Activated CD4-positive, alpha-beta memory T cell treated with anti-CD3 and anti-CD28 coated beads for 36 hours (primary cell): ENCODE results near the gene THBS4. TPM values are rescaled to one million over a fixed set of nuclear protein-coding genes. Genes with fewer than 3 reads are reported as not detected.
A peak's percentile ranks its signal among the peaks of the same experiment; 100 is the strongest.

Source experiments
- CTCF ChIA-PET: fragments of 350-600 bp; sonication (Branson Sonifier 250); formaldehyde crosslinking; loops from one replicate; lab custom pipeline; 2021; ENCODE audit warnings: antibody characterized with exemption, inconsistent platforms; lab: Charles Lee
- POLR2A ChIA-PET: fragments of 350-600 bp; sonication (Branson Sonifier 250); formaldehyde crosslinking; loops from one replicate; lab custom pipeline; 2021; ENCODE audit warnings: antibody characterized with exemption; lab: Charles Lee
- DNase-seq: peaks from one replicate; pipeline ENCODE4 v3.0.0-alpha.2; 2020
- H3K27ac Mint-ChIP-seq: one replicate; pipeline ENCODE4 v1.8.0; 2021; ENCODE audit warnings: mixed read lengths
- H3K27me3 Mint-ChIP-seq: one replicate; pipeline ENCODE4 v1.8.0; 2021; ENCODE audit warnings: mixed read lengths
- H3K36me3 Mint-ChIP-seq: one replicate; pipeline ENCODE4 v1.8.0; 2021; ENCODE audit warnings: mixed read lengths
- H3K4me1 Mint-ChIP-seq: one replicate; pipeline ENCODE4 v1.8.0; 2021; ENCODE audit warnings: low read depth, mixed read lengths
- H3K4me3 Mint-ChIP-seq: one replicate; pipeline ENCODE4 v1.8.0; 2021; ENCODE audit warnings: mild to moderate bottlenecking, mixed read lengths
- H3K9me3 Mint-ChIP-seq: one replicate; pipeline ENCODE4 v1.8.0; 2021; ENCODE audit warnings: mixed read lengths
- intact Hi-C: fragments of 100-400 bp; cut with micrococcal nuclease; formaldehyde crosslinking; loops from one replicate; pipeline ENCODE4 v1.15.1; 2023
- total RNA-seq, 2 experiments: library from RNA; stranded (reverse); gene quantifications; one replicate each; pipeline ENCODE4 v1.2.3, GENCODE V29; 2021

THBS4 gene
- total RNA-seq, 2 experiments from 2014 or later: 1.8 to 2.2 TPM

- no peak overlapping the region for H3K27ac Mint-ChIP-seq
- H3K27me3 Mint-ChIP-seq: peaks cover 8% of the 10 kb centered on the region
- H3K9me3 Mint-ChIP-seq: no peaks in the 10 kb centered on the region
- H3K36me3 Mint-ChIP-seq: no peaks in the 10 kb centered on the region
- intact Hi-C loops: no loop called here
- ChIA-PET CTCF (no interaction called here), POLR2A (no interaction called here)
- peaks cover 12% of the 10 kb centered on the region for H3K4me1 Mint-ChIP-seq
- no peak overlapping the region for H3K4me3 Mint-ChIP-seq
- no peak for DNase-seq
These were observed 17.3 kb downstream of the THBS4 start for GRCh38 chr5:80052464-80052863.

DNA sequence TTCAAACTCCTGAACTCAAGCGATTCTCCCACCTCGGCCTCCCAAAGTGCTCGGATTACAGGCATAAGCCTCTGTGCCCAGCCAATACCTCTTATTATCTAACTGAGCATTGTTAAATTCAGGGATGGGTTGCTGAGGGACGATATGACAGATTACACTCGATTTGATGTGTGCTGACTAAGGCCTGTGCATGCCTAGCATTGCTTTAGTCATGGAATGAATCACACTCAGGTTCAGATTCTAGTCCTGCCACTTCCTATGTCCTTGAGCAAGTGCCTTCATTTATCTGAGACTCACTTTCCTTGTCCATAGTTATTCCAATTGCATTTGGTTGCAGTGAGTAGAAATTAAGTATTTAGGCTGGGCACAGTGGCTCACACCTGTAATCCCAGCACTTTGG lies 19.5 kb downstream of the THBS4 start:
- DNase-seq: peak; percentile 22
- H3K27me3 Mint-ChIP-seq: peaks cover 6% of the 10 kb centered on the region
- intact Hi-C loops: no loop called here
- no peaks in the 10 kb centered on the region for H3K9me3 Mint-ChIP-seq
- H3K27ac Mint-ChIP-seq: no peak overlapping the region
- H3K4me1 Mint-ChIP-seq: peaks cover 14% of the 10 kb centered on the region
- no peak overlapping the region for H3K4me3 Mint-ChIP-seq
- CTCF ChIA-PET: no interaction called here
- POLR2A ChIA-PET: no interaction called here
- no peaks in the 10 kb centered on the region for H3K36me3 Mint-ChIP-seq

GRCh38 chr5:80055491-80056170 lies 20.5 kb downstream of the THBS4 start:
- DNase-seq: no peak
- Mint-ChIP-seq H3K27me3 (no peaks in the 10 kb centered on the region), H3K27ac (no peak overlapping the region), H3K36me3 (no peaks in the 10 kb centered on the region), H3K4me3 (no peak overlapping the region), H3K4me1 (peaks cover 14% of the 10 kb centered on the region), H3K9me3 (no peaks in the 10 kb centered on the region)
- intact Hi-C loops: no loop called here
- ChIA-PET CTCF (interaction anchor here (1.3 to 1.8 kb wide), 3 partner anchors 18 to 65 kb away, joined by 4 to 5 read pairs (median 5); partner anchors contain the start of gene MTX3), POLR2A (no interaction called here)

DNA sequence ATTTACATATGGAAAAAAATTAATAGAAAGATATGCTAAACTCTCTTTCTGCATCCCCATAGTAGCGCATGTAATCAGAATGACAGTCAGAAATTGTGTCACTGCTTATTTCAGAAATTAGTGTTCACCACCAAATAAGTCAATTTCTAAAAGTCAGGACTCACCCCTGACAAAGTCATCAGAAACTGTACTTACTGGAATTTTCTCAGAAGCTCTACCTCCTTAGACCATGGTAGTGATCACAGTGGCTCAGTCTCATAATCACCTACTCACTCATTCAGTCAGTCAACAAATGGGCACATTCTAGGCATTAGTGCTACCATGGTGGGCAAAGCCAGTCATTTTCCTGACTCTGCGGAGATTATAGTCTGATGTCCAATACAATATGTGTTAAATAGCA lies 22.0 kb downstream of the THBS4 start:
- H3K27ac Mint-ChIP-seq: no peak overlapping the region
- intact Hi-C loops: loop anchor here (1.0 kb wide), 3 partner anchors 20 to 94 kb away; no protein-coding TSS in a partner anchor
- ChIA-PET CTCF (interaction anchor here (0.9 to 1.8 kb wide), 6 partner anchors 17 to 283 kb away, joined by 3 to 5 read pairs (median 4); no protein-coding TSS in a partner anchor), POLR2A (interaction anchor here (1.0 kb wide), 1 partner anchor 20 kb away, joined by 3 read pairs; no protein-coding TSS in a partner anchor)
- H3K36me3 Mint-ChIP-seq: no peaks in the 10 kb centered on the region
- DNase-seq: no peak
- H3K4me1 Mint-ChIP-seq: peaks cover 14% of the 10 kb centered on the region
- H3K27me3 Mint-ChIP-seq: no peaks in the 10 kb centered on the region
- no peak overlapping the region for H3K4me3 Mint-ChIP-seq
- no peaks in the 10 kb centered on the region for H3K9me3 Mint-ChIP-seq

DNA sequence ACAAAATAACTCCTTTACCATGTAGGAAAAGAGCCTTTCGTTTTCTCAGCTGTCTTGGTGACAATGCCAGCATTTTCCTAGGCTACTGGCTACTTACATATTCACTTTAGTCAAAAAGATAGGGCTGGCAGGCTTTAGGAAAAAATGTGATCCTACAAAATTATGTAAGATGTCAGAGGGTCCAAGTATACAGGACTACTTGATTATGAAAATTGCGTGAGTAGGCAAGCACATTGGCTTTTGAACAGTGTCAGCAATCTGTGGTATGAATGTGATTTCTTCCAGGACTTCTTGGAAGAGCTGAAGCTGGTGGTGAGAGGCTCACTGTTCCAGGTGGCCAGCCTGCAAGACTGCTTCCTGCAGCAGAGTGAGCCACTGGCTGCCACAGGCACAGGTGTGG lies 22.8 kb downstream of the THBS4 start:
- ChIA-PET CTCF (interaction anchor here (1.2 to 1.5 kb wide), 3 partner anchors 16 to 180 kb away, joined by 3 to 4 read pairs (median 3); no protein-coding TSS in a partner anchor), POLR2A (no interaction called here)
- intact Hi-C loops: loop anchor here (1.0 kb wide), 3 partner anchors 21 to 95 kb away; no protein-coding TSS in a partner anchor
- Mint-ChIP-seq H3K4me1 (peaks cover 14% of the 10 kb centered on the region), H3K4me3 (no peak overlapping the region), H3K9me3 (no peaks in the 10 kb centered on the region), H3K27me3 (no peaks in the 10 kb centered on the region), H3K27ac (no peak overlapping the region), H3K36me3 (no peaks in the 10 kb centered on the region)
- no peak for DNase-seq

DNA sequence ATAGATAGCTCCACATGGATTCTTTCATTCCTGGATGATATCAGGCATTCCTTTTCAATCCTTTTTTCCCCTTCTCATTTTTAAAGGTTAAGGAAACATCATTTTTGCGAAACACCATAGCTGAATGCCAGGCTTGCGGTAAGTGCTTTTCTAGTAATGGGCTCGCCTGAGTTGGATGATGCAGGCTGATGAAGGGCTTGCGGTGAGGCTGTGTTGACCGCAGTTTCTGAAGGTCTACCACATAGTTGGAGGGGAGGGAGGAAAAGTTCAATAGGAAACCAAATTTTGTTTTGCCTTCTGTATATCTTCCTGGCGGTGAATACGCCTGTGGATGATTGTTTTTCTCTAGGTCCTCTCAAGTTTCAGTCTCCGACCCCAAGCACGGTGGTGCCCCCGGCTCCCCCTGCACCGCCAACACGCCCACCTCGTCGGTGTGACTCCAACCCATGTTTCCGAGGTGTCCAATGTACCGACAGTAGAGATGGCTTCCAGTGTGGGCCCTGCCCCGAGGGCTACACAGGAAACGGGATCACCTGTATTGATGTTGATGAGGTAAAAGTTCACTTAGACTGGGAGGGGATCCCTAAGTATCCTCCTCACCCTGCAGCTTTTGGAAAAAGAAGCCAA lies 24.3 kb downstream of the THBS4 start:
- CTCF ChIA-PET: interaction anchor here (3.7 kb wide), 1 partner anchor 24 kb away, joined by 11 read pairs; no protein-coding TSS in a partner anchor
- Mint-ChIP-seq H3K27me3 (no peaks in the 10 kb centered on the region), H3K4me1 (peaks cover 14% of the 10 kb centered on the region), H3K36me3 (no peaks in the 10 kb centered on the region), H3K27ac (no peak overlapping the region), H3K4me3 (no peak overlapping the region), H3K9me3 (no peaks in the 10 kb centered on the region)
- DNase-seq: no peak
- POLR2A ChIA-PET: interaction anchor here (0.6 to 0.9 kb wide), 2 partner anchors 22 to 302 kb away, joined by 3 read pairs; no protein-coding TSS in a partner anchor
- intact Hi-C loops: no loop called here

- intact Hi-C loops: no loop called here
- Mint-ChIP-seq H3K27me3 (no peaks in the 10 kb centered on the region), H3K4me1 (peaks cover 11% of the 10 kb centered on the region), H3K36me3 (no peaks in the 10 kb centered on the region), H3K27ac (no peak overlapping the region), H3K4me3 (no peak overlapping the region), H3K9me3 (no peaks in the 10 kb centered on the region)
- CTCF ChIA-PET: interaction anchor here (1.0 to 3.7 kb wide), 2 partner anchors 17 to 23 kb away, joined by 3 to 11 read pairs; no protein-coding TSS in a partner anchor
- POLR2A ChIA-PET: no interaction called here
- DNase-seq: no peak
These were observed 25.8 kb downstream of the THBS4 start for GRCh38 chr5:80060966-80061365.

DNA sequence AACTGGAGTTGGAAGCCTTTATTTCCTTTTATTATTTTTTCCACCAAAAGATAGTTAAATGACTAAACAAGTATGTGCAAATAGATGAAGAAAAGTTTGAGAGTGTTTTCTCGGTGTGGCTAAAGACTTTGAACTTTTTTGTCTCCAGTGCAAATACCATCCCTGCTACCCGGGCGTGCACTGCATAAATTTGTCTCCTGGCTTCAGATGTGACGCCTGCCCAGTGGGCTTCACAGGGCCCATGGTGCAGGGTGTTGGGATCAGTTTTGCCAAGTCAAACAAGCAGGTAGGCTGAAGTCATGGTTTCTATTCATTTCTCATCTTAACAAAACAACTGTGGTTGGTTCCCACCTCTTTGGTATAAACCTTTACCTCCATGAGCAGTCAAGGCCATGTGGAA lies 26.4 kb downstream of the THBS4 start:
- POLR2A ChIA-PET: no interaction called here
- no peak overlapping the region for H3K4me3 Mint-ChIP-seq
- intact Hi-C loops: no loop called here
- no peak for DNase-seq
- no peaks in the 10 kb centered on the region for H3K27me3 Mint-ChIP-seq
- H3K4me1 Mint-ChIP-seq: peaks cover 9% of the 10 kb centered on the region
- H3K9me3 Mint-ChIP-seq: no peaks in the 10 kb centered on the region
- CTCF ChIA-PET: interaction anchor here (1.0 to 3.7 kb wide), 2 partner anchors 16 to 22 kb away, joined by 3 to 11 read pairs; no protein-coding TSS in a partner anchor
- H3K27ac Mint-ChIP-seq: no peak overlapping the region
- no peaks in the 10 kb centered on the region for H3K36me3 Mint-ChIP-seq

DNA sequence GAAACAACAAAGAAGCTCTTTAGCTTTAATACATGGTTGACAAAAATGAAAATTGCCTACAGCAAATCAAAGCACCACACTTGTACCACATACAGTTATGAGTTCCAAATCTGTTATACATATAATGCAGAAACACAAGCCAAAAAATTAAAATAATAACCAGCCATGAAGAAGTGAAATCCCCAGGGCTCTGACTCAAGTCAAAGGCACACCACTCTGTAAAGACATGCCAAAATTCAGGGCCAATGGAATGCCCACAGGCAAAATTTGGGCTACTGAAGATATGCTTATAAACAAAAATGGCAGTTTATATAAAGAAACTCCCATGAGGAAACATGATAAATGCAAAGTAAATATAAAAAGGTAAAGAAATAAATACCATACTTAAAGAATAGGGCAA lies 29.0 kb downstream of the THBS4 start:
- CTCF ChIA-PET: interaction anchor here (0.7 kb wide), 1 partner anchor 101 kb away, joined by 5 read pairs; no protein-coding TSS in a partner anchor
- H3K27me3 Mint-ChIP-seq: no peaks in the 10 kb centered on the region
- POLR2A ChIA-PET: no interaction called here
- H3K9me3 Mint-ChIP-seq: no peaks in the 10 kb centered on the region
- no peaks in the 10 kb centered on the region for H3K36me3 Mint-ChIP-seq
- intact Hi-C loops: no loop called here
- H3K4me1 Mint-ChIP-seq: no peaks in the 10 kb centered on the region
- no peak overlapping the region for H3K27ac Mint-ChIP-seq
- H3K4me3 Mint-ChIP-seq: no peak overlapping the region
- no peak for DNase-seq

DNA sequence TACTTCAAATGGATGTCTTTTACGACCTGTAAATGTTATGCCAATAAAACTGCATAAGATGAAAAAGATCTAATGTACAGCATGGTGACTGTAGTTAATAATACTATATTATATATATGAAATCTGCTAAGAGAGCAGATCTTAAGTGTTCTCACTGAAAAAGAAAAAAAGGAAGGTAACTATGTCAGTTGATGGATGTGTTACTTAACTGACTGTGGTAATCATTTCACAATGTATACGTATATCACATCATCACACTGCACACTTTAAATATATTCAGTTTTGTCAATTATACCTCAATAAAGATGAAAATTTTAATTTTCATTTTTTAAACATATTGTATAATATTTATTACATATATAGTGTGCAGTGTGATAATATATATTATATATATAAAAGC lies 31.9 kb downstream of the THBS4 start:
- Mint-ChIP-seq H3K27me3 (no peaks in the 10 kb centered on the region), H3K9me3 (no peaks in the 10 kb centered on the region), H3K4me1 (no peaks in the 10 kb centered on the region), H3K27ac (no peak overlapping the region), H3K36me3 (no peaks in the 10 kb centered on the region), H3K4me3 (no peak overlapping the region)
- DNase-seq: no peak
- intact Hi-C loops: no loop called here
- POLR2A ChIA-PET: no interaction called here
- CTCF ChIA-PET: interaction anchor here (1.7 kb wide), 1 partner anchor 16 kb away, joined by 4 read pairs; no protein-coding TSS in a partner anchor

GRCh38 chr5:80067531-80068245 lies 32.5 kb downstream of the THBS4 start:
- H3K36me3 Mint-ChIP-seq: no peaks in the 10 kb centered on the region
- H3K9me3 Mint-ChIP-seq: no peaks in the 10 kb centered on the region
- intact Hi-C loops: no loop called here
- H3K4me1 Mint-ChIP-seq: no peaks in the 10 kb centered on the region
- ChIA-PET CTCF (no interaction called here), POLR2A (no interaction called here)
- no peaks in the 10 kb centered on the region for H3K27me3 Mint-ChIP-seq
- no peak overlapping the region for H3K27ac Mint-ChIP-seq
- DNase-seq: no peak
- no peak overlapping the region for H3K4me3 Mint-ChIP-seq

DNA sequence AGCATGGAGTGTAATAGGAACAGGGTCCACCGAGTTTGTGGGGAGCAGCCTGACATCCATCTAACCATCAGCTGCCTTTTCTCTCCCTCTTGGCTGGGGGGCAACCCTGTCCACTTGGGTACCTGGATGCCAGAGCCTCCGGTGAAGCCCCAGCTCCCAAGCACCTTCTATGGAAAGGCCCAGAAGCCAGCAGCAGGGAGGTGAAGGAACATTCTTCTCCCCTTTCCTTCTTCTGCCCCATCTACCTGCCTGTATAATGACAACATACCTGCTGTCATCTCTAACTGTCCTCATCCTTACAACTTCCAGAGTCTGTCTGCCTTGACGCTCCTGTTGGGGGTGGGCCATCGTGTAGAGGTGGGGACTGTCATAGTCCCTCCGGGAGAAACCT lies 33.1 kb downstream of the THBS4 start:
- Mint-ChIP-seq H3K9me3 (no peaks in the 10 kb centered on the region), H3K27me3 (no peaks in the 10 kb centered on the region), H3K27ac (no peak overlapping the region), H3K36me3 (peaks cover 1% of the 10 kb centered on the region), H3K4me3 (no peak overlapping the region), H3K4me1 (no peaks in the 10 kb centered on the region)
- ChIA-PET POLR2A (no interaction called here), CTCF (no interaction called here)
- intact Hi-C loops: no loop called here
- DNase-seq: no peak
